ENCODE measurements around the gene CTDSPL2. TPM values are rescaled to one million over a fixed set of nuclear protein-coding genes. Genes with fewer than 3 reads are reported as not detected.

The CTDSPL2 gene
- 100 to 1,000 TPM in 1 of 3 donors, 10 to 100 TPM in 2; 48.3 to 101 (median 77.0) TPM for total RNA-seq

- peak within 1 kb of the TSS; percentile 72 to 91 (median 90) for H3K4me3 ChIP-seq
- H3K27ac ChIP-seq: peak within 1 kb of the TSS; percentile 96 to 97
- intact Hi-C loops (cut with DNase I; ENCODE audit: low total_unique reads): no loop called here
- H3K36me3 ChIP-seq: no peaks in the 10 kb centered on the region
- H3K9me3 ChIP-seq: no peaks in the 10 kb centered on the region
- H3K27me3 ChIP-seq: no peaks in the 10 kb centered on the region
- peaks cover 0 to 8% of the 10 kb centered on the region in 2 donors for H3K4me1 ChIP-seq
- TF ChIP-seq POLR2AphosphoS5 (IDR thresholded peaks at IDR 0.05) (peak; percentile 42 to 82 (median 55)), POLR2A (IDR thresholded peaks at IDR 0.05) (peak; percentile 61), CTCF (IDR thresholded peaks at IDR 0.05) (peak in 1 of 3 donors; percentile 32)
- peak; percentile 96 for DNase-seq (ENCODE audit: low spot score in 2 of 2)
These were observed at the start of gene CTDSPL2 for GRCh38 chr15:44426975-44427755. Gene CTDSPL2 (plus strand): TSS chr15:44427629. CDS start chr15:44459015, 31,386 bp downstream.

GRCh38 chr15:44381236-44381635, 46.2 kb upstream of the CTDSPL2 start:
- H3K4me1 ChIP-seq: no peaks in the 10 kb centered on the region
- H3K9me3 ChIP-seq: no peaks in the 10 kb centered on the region
- no peaks in the 10 kb centered on the region for H3K36me3 ChIP-seq
- intact Hi-C loops (cut with DNase I; ENCODE audit: low total_unique reads): no loop called here
- no peaks in the 10 kb centered on the region for H3K27me3 ChIP-seq
- H3K27ac ChIP-seq: no peak overlapping the region
- H3K4me3 ChIP-seq: no peak overlapping the region
- no peak for DNase-seq (ENCODE audit: low spot score in 2 of 2)
- TF ChIP-seq CTCF (IDR thresholded peaks at IDR 0.05) (no peak), POLR2A (IDR thresholded peaks at IDR 0.05) (no peak)

GRCh38 chr15:44385344-44385942, 42.0 kb upstream of the CTDSPL2 start:
- DNase-seq (ENCODE audit: low spot score in 2 of 2): no peak
- TF ChIP-seq CTCF (IDR thresholded peaks at IDR 0.05): no peak
- no peak for TF ChIP-seq POLR2A (IDR thresholded peaks at IDR 0.05)
- no peak overlapping the region for H3K4me3 ChIP-seq
- H3K4me1 ChIP-seq: no peaks in the 10 kb centered on the region
- intact Hi-C loops (cut with DNase I; ENCODE audit: low total_unique reads): no loop called here
- no peaks in the 10 kb centered on the region for H3K36me3 ChIP-seq
- H3K27me3 ChIP-seq: no peaks in the 10 kb centered on the region
- H3K9me3 ChIP-seq: no peaks in the 10 kb centered on the region
- no peak overlapping the region for H3K27ac ChIP-seq

GRCh38 chr15:44394062-44394461, 33.4 kb upstream of the CTDSPL2 start:
- TF ChIP-seq POLR2AphosphoS5 (IDR thresholded peaks at IDR 0.05): no peak
- no peak for TF ChIP-seq POLR2A (IDR thresholded peaks at IDR 0.05)
- no peak for TF ChIP-seq CTCF (IDR thresholded peaks at IDR 0.05)
- Histone ChIP-seq H3K4me3 (no peak overlapping the region), H3K9me3 (no peaks in the 10 kb centered on the region), H3K36me3 (no peaks in the 10 kb centered on the region), H3K4me1 (no peaks in the 10 kb centered on the region), H3K27me3 (no peaks in the 10 kb centered on the region), H3K27ac (no peak overlapping the region)
- DNase-seq (ENCODE audit: low spot score in 2 of 2): no peak
- intact Hi-C loops (cut with DNase I; ENCODE audit: low total_unique reads): no loop called here

- no peak overlapping the region for H3K27ac ChIP-seq
- no peaks in the 10 kb centered on the region for H3K27me3 ChIP-seq
- no peak for TF ChIP-seq POLR2A (IDR thresholded peaks at IDR 0.05)
- TF ChIP-seq POLR2AphosphoS5 (IDR thresholded peaks at IDR 0.05): no peak
- no peak for TF ChIP-seq CTCF (IDR thresholded peaks at IDR 0.05)
- DNase-seq (ENCODE audit: low spot score in 2 of 2): no peak
- H3K9me3 ChIP-seq: no peaks in the 10 kb centered on the region
- H3K36me3 ChIP-seq: no peaks in the 10 kb centered on the region
- H3K4me1 ChIP-seq: no peaks in the 10 kb centered on the region
- H3K4me3 ChIP-seq: no peak overlapping the region
- intact Hi-C loops (cut with DNase I; ENCODE audit: low total_unique reads): no loop called here
These were observed 32.9 kb upstream of the CTDSPL2 start for GRCh38 chr15:44394562-44394961.

All from breast epithelium (tissue), 4 donors.